H1 (cell line): ENCODE measurements around the gene MPC1. TPM values are rescaled to one million over a fixed set of nuclear protein-coding genes. Genes with fewer than 3 reads are reported as not detected.

Experiments used
- CTCF ChIA-PET: fragments of 300-600 bp; sonication (Branson Sonifier 250); formaldehyde crosslinking; loops from one replicate; lab custom pipeline; 2021; ENCODE audit not compliant: partially characterized antibody; lab: Charles Lee
- POLR2A ChIA-PET: fragments of 300-600 bp; sonication (Branson Sonifier 250); formaldehyde crosslinking; loops from one replicate; lab custom pipeline; 2021; ENCODE audit warnings: inconsistent platforms; ENCODE audit not compliant: partially characterized antibody; lab: Charles Lee
- DNase-seq, 2 experiments: peaks; one replicate each; pipeline versions ENCODE4 v3.0.0 to v3.0.0-alpha.2; 2010 to 2022; ENCODE audit warnings: low spot score in 2 of 2, low read depth in 1 of 2, mixed read lengths in 1 of 2
- FAIRE-seq: peaks from 2 replicates; lab custom pipeline; 2011; peaks lifted over from hg19 to GRCh38; lab: Jason Lieb, UNC
- H2AFZ ChIP-seq: 2 replicates; pipeline ENCODE4 v1.8.1; 2012; ENCODE audit warnings: low read length, inconsistent platforms
- H2AK5ac ChIP-seq: 2 replicates; pipeline ENCODE4 v1.6.1; 2013; ENCODE audit warnings: low read depth, low read length
- H2BK120ac ChIP-seq: replicated peaks from 2 replicates; pipeline ENCODE3; 2013; ENCODE audit warnings: low read depth, low read length, inconsistent platforms
- H2BK12ac ChIP-seq: 2 replicates; pipeline ENCODE4 v1.6.1; 2013; ENCODE audit warnings: low read depth, low read length
- H2BK15ac ChIP-seq: 2 replicates; pipeline ENCODE4 v1.6.1; 2013; ENCODE audit warnings: low read length
- H2BK20ac ChIP-seq: 2 replicates; pipeline ENCODE4 v1.6.1; 2013; ENCODE audit warnings: low read length
- H2BK5ac ChIP-seq: 2 replicates; pipeline ENCODE4 v1.6.1; 2013; ENCODE audit warnings: low read depth, low read length
- H3K14ac ChIP-seq: 2 replicates; pipeline ENCODE4 v1.6.1; 2013; ENCODE audit warnings: inconsistent platforms; ENCODE audit not compliant: insufficient read length
- H3K18ac ChIP-seq: 2 replicates; pipeline ENCODE4 v1.6.1; 2013; ENCODE audit warnings: low read length; ENCODE audit errors: extremely low read depth
- H3K23ac ChIP-seq: 2 replicates; pipeline ENCODE4 v1.6.1; 2013; ENCODE audit warnings: inconsistent platforms; ENCODE audit not compliant: insufficient read length
- H3K23me2 ChIP-seq: 2 replicates; pipeline ENCODE4 v1.6.1; 2013; ENCODE audit warnings: low read depth, low read length
- H3K27ac ChIP-seq: 2 replicates; pipeline ENCODE4 v1.6.1; 2011; ENCODE audit warnings: low read depth, low read length, inconsistent platforms
- H3K27me3 ChIP-seq, 4 experiments: replicated peaks in 1 of 4; 1 replicate in 1 of 4; 2 replicates in 3 of 4; pipeline versions ENCODE4 v1.6.1 to v1.8.1; 2011 to 2013; ENCODE audit warnings: low read length in 3 of 4, mild to moderate bottlenecking in 3 of 4, inconsistent platforms in 2 of 4, mixed read lengths in 2 of 4, moderate library complexity in 1 of 4; ENCODE audit not compliant: control insufficient read depth in 3 of 4, insufficient read depth in 3 of 4; ENCODE audit errors: extremely low read depth in 1 of 4
- H3K36me3 ChIP-seq, 4 experiments: 2 replicates each; pipeline versions ENCODE4 v1.6.1 to v1.8.1; 2011 to 2013; ENCODE audit warnings: mild to moderate bottlenecking in 4 of 4, low read length in 3 of 4, moderate library complexity in 2 of 4, control low read depth in 1 of 4, inconsistent platforms in 1 of 4; ENCODE audit not compliant: insufficient read depth in 4 of 4, control insufficient read depth in 2 of 4
- H3K4ac ChIP-seq: replicated peaks from 2 replicates; pipeline ENCODE3; 2013; ENCODE audit warnings: low read length, low read depth, mixed read lengths, inconsistent platforms; ENCODE audit not compliant: insufficient read length
- H3K4me1 ChIP-seq, 4 experiments: replicated peaks in 1 of 4; 1 replicate in 1 of 4; 2 replicates in 3 of 4; pipeline versions ENCODE4 v1.6.1 to v1.8.1; 2011 to 2013; ENCODE audit warnings: low read length in 3 of 4, inconsistent platforms in 2 of 4, mixed read lengths in 1 of 4; ENCODE audit not compliant: insufficient read depth in 4 of 4, control insufficient read depth in 3 of 4
- H3K4me2 ChIP-seq, 2 experiments: 2 replicates each; pipeline versions ENCODE4 v1.6.1 to v1.8.1; 2011 to 2013; ENCODE audit warnings: low read depth in 2 of 2, low read length in 2 of 2, control low read depth in 1 of 2, inconsistent platforms in 1 of 2, mild to moderate bottlenecking in 1 of 2; ENCODE audit not compliant: insufficient read depth in 1 of 2
- H3K4me3 ChIP-seq, 4 experiments: fragments of 200-600, 300-600 bp in 1 of 4; sonication (generic), shearing (Covaris generic), sonication (Bioruptor Twin) in 1 of 4; 2 replicates each; pipeline versions ENCODE4 v1.5.1 to v1.8.1; 2011 to 2016; ENCODE audit warnings: low read length in 4 of 4, low read depth in 3 of 4, control low read depth in 2 of 4, inconsistent platforms in 2 of 4, mild to moderate bottlenecking in 2 of 4, mixed read lengths in 1 of 4, moderate library complexity in 1 of 4; ENCODE audit not compliant: insufficient read depth in 2 of 4; ENCODE audit errors: extremely low read depth in 1 of 4
- H3K56ac ChIP-seq: replicated peaks from 2 replicates; pipeline ENCODE3; 2013; ENCODE audit warnings: low read depth, mild to moderate bottlenecking, mixed read lengths, low read length, inconsistent platforms; ENCODE audit not compliant: insufficient read length
- H3K79me1 ChIP-seq: 2 replicates; pipeline ENCODE4 v1.6.1; 2013; ENCODE audit warnings: low read depth, low read length, control low read depth
- H3K79me2 ChIP-seq, 2 experiments: 2 replicates each; pipeline versions ENCODE4 v1.6.1 to v1.8.1; 2012 to 2013; ENCODE audit warnings: low read length in 2 of 2, mild to moderate bottlenecking in 2 of 2, inconsistent platforms in 1 of 2; ENCODE audit not compliant: insufficient read depth in 2 of 2, control insufficient read depth in 1 of 2
- H3K9ac ChIP-seq, 4 experiments: replicated peaks in 1 of 4; 1 replicate in 1 of 4; 2 replicates in 3 of 4; pipeline versions ENCODE4 v1.6.1 to v1.8.1; 2011 to 2013; ENCODE audit warnings: low read depth in 3 of 4, low read length in 3 of 4, control low read depth in 2 of 4, mild to moderate bottlenecking in 2 of 4, moderate library complexity in 2 of 4, inconsistent platforms in 1 of 4; ENCODE audit errors: extremely low read depth in 1 of 4
- H3K9me3 ChIP-seq, 2 experiments: 2 replicates each; pipeline versions ENCODE4 v1.6.1 to v1.8.1; 2012 to 2013; ENCODE audit warnings: mild to moderate bottlenecking in 2 of 2, moderate library complexity in 2 of 2, control low read depth in 1 of 2, inconsistent platforms in 1 of 2, low read depth in 1 of 2, low read length in 1 of 2, mixed read lengths in 1 of 2; ENCODE audit not compliant: insufficient read depth in 2 of 2
- H4K20me1 ChIP-seq, 2 experiments: replicated peaks in 1 of 2; 2 replicates each; pipeline versions ENCODE3 to v1.8.1; 2011 to 2013; ENCODE audit warnings: inconsistent platforms in 2 of 2, low read length in 2 of 2, mild to moderate bottlenecking in 1 of 2; ENCODE audit not compliant: insufficient read depth in 2 of 2, control insufficient read depth in 1 of 2
- H4K5ac ChIP-seq: 2 replicates; pipeline ENCODE4 v1.6.1; 2013; ENCODE audit warnings: low read length, low read depth, mixed read lengths, inconsistent platforms; ENCODE audit not compliant: insufficient read length
- H4K8ac ChIP-seq: 2 replicates; pipeline ENCODE4 v1.8.0; 2013; ENCODE audit warnings: mild to moderate bottlenecking, moderate library complexity, low read length, inconsistent platforms; ENCODE audit not compliant: insufficient read depth; ENCODE audit errors: extremely low read depth
- H4K91ac ChIP-seq: replicated peaks from 2 replicates; pipeline ENCODE3; 2013; ENCODE audit warnings: low read length, mixed read lengths, inconsistent platforms; ENCODE audit not compliant: insufficient read length
- CTBP2 ChIP-seq: IDR thresholded peaks from 2 replicates; pipeline ENCODE4 v1.7.0; 2011; ENCODE audit warnings: borderline replicate concordance, mild to moderate bottlenecking, moderate library complexity, mixed read lengths, low read length; ENCODE audit not compliant: insufficient read depth, insufficient read length
- E2F6 ChIP-seq: IDR thresholded peaks from 2 replicates; pipeline ENCODE4 v1.6.1; 2012; ENCODE audit warnings: inconsistent platforms
- GABPA ChIP-seq: IDR thresholded peaks from 2 replicates; pipeline ENCODE4 v1.6.1; 2011; ENCODE audit warnings: mild to moderate bottlenecking, low read length, moderate library complexity, borderline replicate concordance; ENCODE audit not compliant: insufficient read depth
- HDAC6 ChIP-seq: IDR thresholded peaks from one replicate; pipeline ENCODE4 v1.7.1; 2012; ENCODE audit warnings: low read depth, mild to moderate bottlenecking, inconsistent platforms, low read length, moderate library complexity
- JUN ChIP-seq: IDR thresholded peaks from 2 replicates; pipeline ENCODE4 v1.6.1; 2011; ENCODE audit warnings: low read depth, mild to moderate bottlenecking, improper control_type of control experiment, low read length
- KDM1A ChIP-seq: fragments of 200-600, 300-600 bp; sonication (generic); IDR thresholded peaks from 2 replicates; pipeline ENCODE4 v1.7.1; 2016; ENCODE audit warnings: mild to moderate bottlenecking, low read length, borderline replicate concordance
- POLR2AphosphoS5 ChIP-seq: IDR thresholded peaks from 2 replicates; pipeline ENCODE4 v1.6.1; 2011; ENCODE audit warnings: low read depth, low read length
- RXRA ChIP-seq: IDR thresholded peaks from 2 replicates; pipeline ENCODE4 v1.6.1; 2011; ENCODE audit warnings: low read depth, mild to moderate bottlenecking, low read length, moderate library complexity; ENCODE audit not compliant: insufficient read depth
- YY1 ChIP-seq: IDR thresholded peaks from 2 replicates; pipeline ENCODE4 v1.6.1; 2011; ENCODE audit warnings: low read depth, mild to moderate bottlenecking, low read length
- WGBS, 2 experiments: shearing (Covaris generic) in 1 of 2; methylation state at CpG; one replicate each; pipeline versions ENCODE4 v1.1.6 to v1.1.7; 2013 to 2015; ENCODE audit warnings: low lambda C conversion rate in 2 of 2, mixed read lengths in 2 of 2, inconsistent platforms in 1 of 2, low coverage in 1 of 2, missing lambda C conversion rate in 1 of 2; ENCODE audit not compliant: insufficient replicate concordance in 2 of 2, insufficient coverage in 1 of 2, insufficient read length in 1 of 2; ENCODE audit errors: extremely low coverage in 1 of 2, missing lambda C conversion rate in 1 of 2; 5-methylcytosine and 5-hydroxymethylcytosine counted together
- polyA plus RNA-seq, 7 experiments: library from polyadenylated mRNA; depleted of rRNA in 3 of 7; stranded (reverse) in 5 of 7; unstranded in 2 of 7; fragments of >200 nt in 5 of 7; fragments of 200-250 nt in 2 of 7; gene quantifications; 1 replicate in 5 of 7; 2 replicates in 1 of 7; 4 replicates in 1 of 7; pipeline versions ENCODE4 v1.2.1 to v1.2.3, GENCODE V29; 2011 to 2013; ENCODE audit warnings: missing spikeins in 2 of 7, mixed read lengths in 2 of 7
- total RNA-seq: library from RNA; stranded (reverse); fragmentation: NEBNext Ultra II Directional; extraction: Animal tissue kit (Norgen Biotek cat#: 25700); gene quantifications from 2 replicates; pipeline ENCODE4 v1.2.1, GENCODE V29; 2021

Gene MPC1
- total and polyA plus RNA-seq, 2 of the 8 experiments (the other 6 are each of a cell fraction or from before 2014, with no cell fraction given), result 10.2 to 12.6 TPM

- Histone ChIP-seq H2AFZ (no peak overlapping the region), H2BK12ac (no peak overlapping the region), H2BK120ac (no peak overlapping the region), H3K56ac (no peak overlapping the region), H3K9ac (no peak overlapping the region), H2BK20ac (no peak overlapping the region), H4K91ac (no peak overlapping the region)
- TF ChIP-seq RXRA, result no peak
- no peak for TF ChIP-seq GABPA
- TF ChIP-seq E2F6, result no peak
- TF ChIP-seq POLR2AphosphoS5, result no peak
- no peak for TF ChIP-seq HDAC6
- TF ChIP-seq CTBP2, result no peak
- TF ChIP-seq JUN, result no peak
- TF ChIP-seq KDM1A, result no peak
- TF ChIP-seq YY1, result no peak
- TF ChIP-seq, all 59 proteins: peak for 0
- POLR2A ChIA-PET, result interaction anchor here (0.6 kb wide), 1 partner anchor 148 kb away, joined by 4 read pairs; no protein-coding TSS in a partner anchor
- Histone ChIP-seq H3K14ac (no peak overlapping the region), H2AK5ac (no peak overlapping the region), H3K27me3 (no peaks in the 10 kb centered on the region), H3K18ac (no peak overlapping the region), H4K5ac (no peak overlapping the region), H4K20me1 (peaks cover 0 to 8% of the 10 kb centered on the region in 2 experiments), H2BK5ac (no peak overlapping the region), H3K23me2 (peaks cover 12% of the 10 kb centered on the region; the same call in 1 of the 2 replicates), H3K4me1 (peaks cover 0 to 3% (median 0%) of the 10 kb centered on the region in 4 experiments; a peak in 2 of 7 replicates), H4K8ac (no peak overlapping the region), H3K79me2 (no peaks in the 10 kb centered on the region), H3K36me3 (peaks cover 0 to 5% (median 0%) of the 10 kb centered on the region in 4 experiments; a peak in 3 of 8 replicates), H3K4ac (no peak overlapping the region), H2BK15ac (no peak overlapping the region), H3K4me3 (no peak overlapping the region), H3K9me3 (no peaks in the 10 kb centered on the region), H3K23ac (no peak overlapping the region), H3K27ac (no peak overlapping the region), H3K79me1 (no peaks in the 10 kb centered on the region; the same call in 1 of the 2 replicates), H3K4me2 (no peak overlapping the region)
- WGBS, 2 experiments, result 85% methylated on average over 13 of the region's 13 CpGs; no CpG with 5 or more reads in 1 of the 2 experiments
- DNase-seq (no peak), FAIRE-seq (no peak)
- CTCF ChIA-PET, result no interaction called here
Measured at GRCh38 chr6:166412911-166413384, 30.2 kb upstream of the MPC1 start.
